GM21447 (cell line): Measurements from ENCODE around the gene MZT2B.
"Not testable (repeated sequence)": the region's sequence is repeated elsewhere in the genome, so short reads cannot be mapped to it uniquely, and the experiment has no call there.

Experiments
- ATAC-seq: cut with Tn5 transposase; IDR thresholded peaks from one replicate; pipeline ENCODE4 v1.9.1; 2021; ENCODE audit not compliant: unreplicated experiment

MZT2B gene

DNA sequence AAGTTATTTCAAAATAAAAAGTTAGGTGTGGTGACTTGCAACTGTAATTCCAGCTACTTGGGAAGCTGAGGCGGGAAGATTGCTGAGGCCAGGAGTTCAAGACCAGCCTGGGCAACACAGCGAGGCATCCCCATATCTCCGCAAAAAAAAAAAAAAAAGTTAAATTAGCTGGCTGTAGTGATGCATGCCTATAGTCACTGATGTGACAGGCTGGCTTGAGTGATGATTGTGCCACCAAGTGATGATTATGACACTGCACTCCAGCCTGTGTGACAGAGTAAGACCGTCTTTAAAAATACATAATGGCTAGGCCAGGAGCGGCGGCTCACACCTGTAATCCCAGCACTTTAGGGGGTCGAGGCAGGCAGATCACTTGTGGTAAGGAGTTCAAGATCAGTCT, 12.2 kb upstream of the MZT2B start:
- no peak for ATAC-seq

DNA sequence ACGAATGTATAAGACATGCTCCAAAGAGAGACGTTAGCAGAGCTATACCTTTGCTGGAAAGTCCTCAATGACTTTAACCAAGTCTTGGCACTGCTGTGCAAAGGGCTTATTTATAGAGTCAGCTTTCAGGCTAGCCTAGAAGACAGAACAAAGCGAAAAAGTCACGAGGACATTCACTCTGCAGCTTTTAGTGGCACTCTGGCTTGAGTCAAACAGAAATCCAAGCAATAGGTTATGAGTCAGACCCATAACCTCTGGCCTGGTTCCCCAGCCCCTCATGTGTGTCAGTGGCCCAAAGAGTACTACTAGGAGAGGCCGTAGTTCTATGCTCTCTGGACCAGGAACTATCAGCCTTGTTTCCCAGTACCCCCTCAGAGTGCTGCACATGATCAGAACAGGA, 7.2 kb upstream of the MZT2B start:
- peak; percentile 46 for ATAC-seq

DNA sequence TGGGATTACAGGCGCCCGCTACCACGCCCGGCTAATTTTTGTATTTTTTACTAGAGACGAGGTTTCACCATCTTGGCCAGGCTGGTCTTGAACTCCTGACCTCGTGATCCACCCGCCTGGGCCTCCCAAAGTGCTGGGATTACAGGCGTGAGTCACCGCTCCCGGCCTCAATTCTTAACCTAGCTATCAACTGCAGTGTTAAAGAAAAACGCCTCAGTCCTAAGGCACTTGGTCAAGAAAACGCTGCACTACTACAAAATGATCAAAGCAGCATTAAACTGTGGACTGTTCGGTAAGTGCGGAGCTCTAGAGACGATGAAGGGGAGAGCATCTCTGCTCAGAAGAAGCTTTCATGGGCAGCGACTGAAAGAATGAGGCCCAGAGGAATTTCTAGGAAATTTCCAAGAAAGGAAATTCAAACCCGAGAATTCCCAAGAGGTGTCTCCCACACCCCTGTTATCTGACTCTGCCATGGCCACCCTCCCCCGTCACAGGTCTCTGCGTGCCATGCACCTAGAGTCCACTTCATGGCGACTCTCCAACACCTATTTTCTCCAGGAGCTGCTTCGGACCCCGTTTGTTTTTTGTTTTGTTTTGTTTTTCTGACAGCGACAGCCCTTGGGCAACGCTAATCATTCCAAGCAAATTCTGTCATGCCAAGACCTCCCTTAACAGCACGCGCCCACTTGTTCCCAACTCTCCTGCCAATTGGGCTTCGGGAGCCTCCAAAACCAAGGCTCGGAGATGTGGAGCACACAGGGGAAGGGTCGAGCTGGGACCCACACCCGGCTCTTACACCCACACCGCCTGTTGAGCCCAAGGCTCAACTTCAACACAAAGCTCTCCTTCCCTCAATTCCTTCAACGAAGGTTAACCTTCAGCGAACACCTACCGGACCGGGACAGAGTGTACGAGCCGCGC, 1.4 kb upstream of the MZT2B start:
- not testable (repeated sequence) for ATAC-seq

DNA sequence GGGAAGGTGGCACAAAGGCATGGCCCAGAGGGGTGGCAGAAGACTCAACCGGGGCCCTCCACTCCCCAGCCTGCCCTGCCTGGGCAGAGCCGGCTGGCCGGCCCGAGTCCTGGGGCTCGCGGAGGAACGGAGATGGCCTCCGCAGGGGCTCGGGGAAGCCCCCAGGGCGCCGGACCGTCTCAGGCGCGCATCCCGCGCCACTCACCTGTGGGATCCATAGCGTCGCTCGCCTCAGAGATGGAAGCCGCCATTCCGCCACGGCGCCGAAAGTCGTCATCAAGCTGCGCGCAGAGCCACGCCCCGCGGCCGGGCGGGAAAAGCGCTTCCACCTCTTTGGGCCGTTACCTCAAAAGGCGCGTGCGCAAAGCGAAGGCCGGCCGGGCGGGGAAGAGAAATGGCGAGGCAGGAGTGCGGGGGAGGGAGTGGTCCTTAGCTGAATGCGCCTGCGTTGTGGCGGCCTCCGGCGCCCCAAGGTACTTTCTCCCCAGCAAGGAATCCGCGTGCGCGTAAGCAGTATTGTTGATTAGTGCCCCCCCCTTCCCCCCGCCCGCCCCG, 660 bp upstream of the MZT2B start, which contains the start of gene SMPD4:
TSS of gene SMPD4 (minus strand) at position 278 of the 555 bp plus-strand sequence. CDS start 5,010 bp downstream, outside the sequence.
- ATAC-seq: peak; percentile 66

DNA sequence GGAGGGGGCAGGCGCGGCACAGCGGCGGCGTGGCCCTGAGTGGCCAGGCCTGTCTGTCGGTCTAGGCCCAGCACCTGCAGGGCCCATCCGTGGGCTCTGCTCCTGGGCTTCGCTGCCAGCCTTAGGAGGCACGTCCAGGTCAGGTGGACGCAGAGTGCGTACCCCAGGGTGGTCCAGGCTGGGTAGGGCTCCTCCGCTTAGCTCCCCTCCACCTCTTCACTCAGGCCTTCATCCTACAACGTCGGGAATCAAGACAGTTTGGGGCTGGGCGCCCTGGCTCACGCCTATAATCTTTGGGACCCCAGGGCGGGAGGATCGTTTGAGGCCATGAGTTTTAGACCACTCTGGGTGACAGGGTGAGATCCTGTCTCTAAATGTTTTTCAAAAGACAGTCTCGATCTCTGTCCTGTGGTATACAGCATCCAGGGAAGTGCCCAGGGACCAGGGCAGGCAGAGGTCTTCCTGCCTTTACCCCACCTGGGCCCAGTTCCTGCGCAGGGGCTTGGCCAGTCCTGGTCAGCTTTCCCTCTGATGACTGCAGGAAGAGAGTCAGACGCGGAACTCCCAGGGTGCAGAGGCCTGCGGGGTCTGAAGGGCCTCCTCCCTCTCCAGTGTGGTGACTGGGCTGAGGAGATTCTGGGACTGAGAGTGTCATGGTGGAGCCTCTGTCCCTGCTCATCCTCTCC, 907 bp downstream of the MZT2B start:
- not testable (repeated sequence) for ATAC-seq

DNA sequence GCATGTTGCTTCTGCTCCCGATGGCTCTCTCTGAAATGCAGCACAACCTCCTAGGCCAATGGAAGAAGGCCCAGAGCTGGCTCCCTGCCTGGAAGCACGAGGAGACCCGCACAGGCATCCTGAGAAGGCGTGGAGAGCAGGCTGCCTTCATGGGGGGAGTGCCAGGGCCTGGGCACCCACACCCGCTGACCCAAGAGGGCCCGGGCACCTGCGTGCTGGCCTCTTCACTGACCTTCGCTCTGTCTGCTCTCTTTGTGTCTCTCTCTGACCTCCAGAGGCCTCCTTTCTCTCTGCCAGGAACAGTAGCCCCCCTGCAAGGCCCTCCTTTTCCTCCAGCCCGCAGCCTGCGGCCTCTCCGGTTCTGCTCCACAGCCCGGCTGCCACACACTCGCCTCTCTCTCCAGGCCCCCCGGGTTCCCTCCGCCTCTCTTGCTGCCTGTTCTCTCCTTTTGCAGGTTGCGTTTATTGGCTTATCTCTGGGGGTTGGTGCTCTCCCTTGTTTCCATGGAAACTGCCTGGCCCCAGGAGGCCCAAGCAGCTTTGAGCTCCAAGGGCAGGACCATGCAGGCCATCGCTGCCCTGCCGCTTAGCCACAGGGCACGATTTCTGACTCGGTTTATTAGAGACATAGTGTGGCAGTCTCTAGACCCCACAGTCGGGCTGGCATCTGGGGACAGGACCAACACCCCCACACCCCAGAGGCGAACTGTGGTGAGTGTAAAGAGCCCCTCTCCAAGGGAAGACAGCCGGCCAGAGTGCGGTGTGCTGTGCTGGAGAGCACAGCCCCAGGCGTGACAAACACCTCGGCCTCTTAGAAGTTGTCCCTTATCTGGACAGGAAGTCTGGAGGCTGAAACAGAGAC, 1.7 kb downstream of the MZT2B start:
- ATAC-seq: no peak

DNA sequence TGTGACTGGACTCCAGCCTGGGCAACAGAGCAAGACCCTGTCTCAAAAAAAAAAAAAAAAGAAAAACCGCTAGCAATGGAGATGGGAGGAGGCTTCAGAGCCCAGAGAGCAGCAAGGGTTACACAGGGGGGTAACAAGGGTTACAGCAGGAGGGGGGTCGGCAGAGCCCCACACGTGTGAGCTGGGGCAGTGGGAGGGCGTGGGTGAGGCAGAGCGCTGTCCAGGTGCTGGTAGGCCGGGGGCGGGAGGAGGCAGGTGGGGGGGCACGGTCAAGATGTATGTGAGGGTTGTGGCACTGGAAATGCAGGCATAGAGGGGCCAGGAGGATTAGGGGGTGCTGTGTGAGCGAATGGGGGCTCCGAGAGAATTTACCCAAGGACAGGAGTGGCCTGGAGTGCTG, 3.4 kb downstream of the MZT2B start:
- ATAC-seq: no peak

DNA sequence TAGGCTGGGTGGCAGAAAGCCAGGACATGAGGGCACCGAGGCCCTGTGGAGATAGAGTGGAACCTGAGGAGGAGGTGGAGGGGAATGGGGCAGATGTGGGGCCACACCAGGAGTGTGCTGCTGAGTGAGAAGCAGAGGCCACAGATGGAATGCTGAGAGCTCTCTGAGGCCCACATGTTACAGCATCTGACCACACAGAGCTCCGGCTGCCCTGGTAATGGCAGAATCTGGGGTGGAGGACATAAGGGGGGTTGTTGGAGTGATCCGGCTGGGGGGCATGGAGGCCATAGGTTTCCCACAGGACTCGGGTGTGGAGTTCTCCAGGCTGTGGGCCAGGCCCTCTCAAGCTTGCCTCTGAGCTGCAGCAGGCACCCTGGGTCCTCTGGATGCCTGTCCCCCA, 3.8 kb downstream of the MZT2B start:
- ATAC-seq: no peak

DNA sequence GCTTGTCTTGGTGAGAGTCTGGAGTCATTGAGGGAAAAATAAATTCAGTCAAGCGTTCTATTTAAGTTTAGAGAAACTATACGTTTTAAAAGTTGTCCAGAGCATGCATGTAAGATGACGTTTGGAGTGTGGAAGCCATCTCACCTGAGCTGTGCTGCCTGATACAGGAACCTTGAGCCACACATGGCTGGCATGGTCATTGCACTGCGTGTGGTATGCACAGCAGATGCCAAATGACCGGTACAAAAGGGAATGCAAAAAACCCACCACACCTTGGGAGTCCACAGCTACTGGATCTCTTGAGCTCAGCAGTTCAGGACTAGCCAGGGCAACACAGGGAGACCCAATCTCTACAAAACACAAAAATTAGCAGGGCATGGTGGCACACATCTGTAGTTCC, 4.3 kb downstream of the MZT2B start:
- no peak for ATAC-seq

DNA sequence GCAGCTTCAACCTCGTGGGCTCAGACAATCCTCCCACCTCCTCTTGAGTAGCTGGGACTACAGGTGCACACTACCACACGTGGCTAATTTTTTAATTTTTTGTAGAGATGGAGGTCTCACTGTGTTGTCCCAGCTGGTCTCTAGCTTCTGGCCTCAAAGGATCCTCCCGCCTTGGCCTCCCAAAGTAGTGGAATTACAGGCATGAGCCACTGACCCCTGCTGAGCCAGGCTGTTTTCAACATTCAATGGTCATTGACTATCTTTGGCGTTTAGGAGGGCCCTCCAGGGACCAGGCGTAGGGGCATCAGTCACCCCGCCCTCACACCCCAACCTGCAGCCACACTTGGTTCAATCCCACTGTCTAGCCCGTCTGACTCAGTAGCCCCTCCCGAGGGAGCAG, 5.2 kb downstream of the MZT2B start:
- ATAC-seq: no peak

DNA sequence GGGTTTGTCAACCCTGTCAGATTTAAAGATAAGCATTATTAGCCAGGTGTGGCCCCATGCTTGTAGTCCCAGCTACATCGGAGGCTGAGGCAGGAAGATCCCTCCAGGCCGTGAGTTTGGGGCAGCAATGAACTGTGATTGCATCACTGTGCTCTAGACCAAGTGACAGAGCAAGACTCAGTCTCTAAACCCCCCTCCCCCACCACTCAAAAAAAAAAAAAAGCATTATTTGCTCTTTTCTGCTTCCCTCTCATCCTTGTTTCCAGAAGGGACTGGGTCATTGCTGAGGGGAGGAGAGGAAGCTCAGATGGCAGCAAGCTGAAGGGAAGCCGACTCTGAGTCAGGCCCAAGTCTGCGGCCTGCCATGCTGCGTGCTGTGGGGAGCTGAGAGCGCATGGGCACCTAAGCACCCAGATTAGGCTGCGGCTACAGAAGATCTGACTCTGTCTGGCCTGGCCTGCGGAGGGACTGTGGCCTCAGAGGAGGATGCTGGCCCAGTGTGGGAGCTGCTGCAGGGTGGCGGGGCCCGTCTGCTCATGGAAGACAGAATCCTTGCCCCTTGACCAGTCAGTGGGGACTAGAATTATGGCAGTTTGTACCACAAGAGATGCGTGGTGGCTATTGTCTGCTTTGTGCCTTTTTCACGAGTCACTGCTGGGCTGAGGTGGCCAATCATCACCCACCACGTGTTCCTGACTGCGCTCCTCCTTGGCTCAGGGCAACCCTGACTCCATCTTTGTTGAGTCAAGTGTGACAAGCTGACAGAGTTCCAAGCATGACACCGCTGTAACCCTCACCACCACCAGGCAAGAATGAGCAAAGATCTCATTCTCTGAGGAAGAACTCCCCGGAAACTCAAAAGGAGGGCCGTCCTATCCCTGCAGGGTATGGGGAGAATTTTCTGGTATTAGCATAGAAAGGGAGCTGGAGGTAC, 6.1 kb downstream of the MZT2B start:
- not testable (repeated sequence) for ATAC-seq

DNA sequence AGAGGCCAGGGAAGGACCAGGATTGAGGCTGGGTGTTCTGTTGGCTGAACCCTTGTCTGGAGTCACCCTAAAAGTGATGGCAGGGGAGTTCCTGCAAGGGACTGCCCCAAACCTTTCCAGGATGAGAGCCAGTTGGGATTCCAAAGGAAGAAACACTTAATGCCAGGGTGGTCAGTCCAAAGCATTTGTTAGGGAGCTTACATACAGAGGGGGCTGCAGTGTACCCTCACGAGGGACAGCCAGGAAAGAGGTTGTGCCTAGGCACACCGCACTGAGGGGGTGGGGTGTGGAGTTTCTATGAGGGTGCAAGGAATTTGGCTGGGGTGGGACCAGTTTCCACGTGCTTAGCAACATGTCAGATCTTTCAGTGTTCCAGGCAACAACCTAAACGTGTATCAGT, 6.9 kb downstream of the MZT2B start:
- ATAC-seq: not testable (repeated sequence)

DNA sequence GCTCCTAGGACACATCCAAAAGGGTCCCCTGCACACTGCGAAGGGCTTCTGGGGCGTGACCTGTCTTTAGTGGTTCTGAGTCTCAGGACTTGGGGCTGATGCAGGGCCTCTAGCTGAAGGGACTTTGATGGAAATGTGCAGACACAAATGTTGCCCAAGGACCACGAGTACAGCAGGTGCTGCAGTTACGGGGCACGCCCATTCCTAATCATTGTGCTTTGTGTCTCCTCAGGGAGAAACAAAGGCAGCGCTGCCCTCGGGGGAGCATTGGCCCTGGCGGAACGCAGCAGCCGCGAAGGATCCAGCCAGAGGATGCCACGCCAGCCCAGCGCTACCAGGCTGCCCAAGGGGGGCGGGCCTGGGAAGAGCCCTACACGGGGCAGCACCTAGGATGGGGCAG, 8.2 kb downstream of the MZT2B start:
- no peak for ATAC-seq

DNA sequence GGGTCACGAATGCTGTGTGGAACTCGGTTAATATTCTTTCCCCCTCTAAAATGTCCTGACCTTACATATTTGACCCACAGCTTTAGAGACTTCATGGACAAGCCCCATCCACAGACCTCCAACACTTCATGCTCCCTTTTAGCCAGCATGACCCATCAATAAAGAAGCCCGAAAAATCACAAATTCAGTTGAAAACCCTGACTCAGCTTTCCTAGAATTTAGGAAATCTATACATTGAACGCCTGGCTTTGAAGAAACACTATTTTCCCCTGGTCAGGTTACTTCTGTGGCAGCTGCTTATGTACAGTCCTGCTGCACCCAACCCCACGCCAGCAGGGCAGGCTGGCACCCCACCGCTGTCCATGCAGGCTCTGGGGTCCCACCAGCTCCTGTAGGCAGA, 9.3 kb downstream of the MZT2B start:
- not testable (repeated sequence) for ATAC-seq

DNA sequence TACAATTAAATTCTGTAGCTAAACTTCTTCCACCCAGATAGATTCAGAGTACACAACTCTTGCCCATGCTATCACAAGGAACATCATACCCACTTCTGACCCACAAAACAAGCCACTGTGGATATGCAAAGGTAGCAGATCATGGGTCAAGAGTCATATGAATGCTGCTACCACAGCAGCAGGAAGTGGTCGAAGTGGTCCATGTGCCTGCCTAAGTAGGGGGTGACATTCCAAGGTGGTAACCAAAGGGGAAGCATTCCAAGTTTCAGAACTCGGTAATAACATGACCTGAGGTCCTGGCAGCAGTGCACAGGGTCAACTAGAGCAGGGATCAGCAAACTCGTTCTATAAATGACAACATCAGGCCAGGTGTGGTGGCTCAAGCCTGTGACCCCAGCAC, 10.4 kb downstream of the MZT2B start:
- ATAC-seq: not testable (repeated sequence)

DNA sequence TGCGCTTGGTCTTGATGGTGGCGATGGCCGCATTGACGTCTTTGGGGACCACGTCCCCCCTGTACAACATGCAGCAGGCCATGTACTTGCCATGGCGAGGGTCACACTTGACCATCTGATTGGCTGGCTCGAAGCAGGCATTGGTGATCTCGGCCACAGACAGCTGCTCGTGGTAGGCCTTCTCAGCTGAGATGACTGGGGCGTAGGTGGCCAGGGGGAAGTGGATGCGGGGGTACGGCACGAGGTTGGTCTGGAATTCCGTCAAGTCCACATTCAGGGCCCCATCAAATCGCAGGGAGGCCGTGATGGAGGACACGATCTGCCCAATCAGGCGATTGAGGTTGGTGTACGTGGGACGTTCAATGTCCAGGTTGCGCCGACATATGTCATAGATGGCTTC, 11.8 kb downstream of the MZT2B start:
- not testable (repeated sequence) for ATAC-seq

DNA sequence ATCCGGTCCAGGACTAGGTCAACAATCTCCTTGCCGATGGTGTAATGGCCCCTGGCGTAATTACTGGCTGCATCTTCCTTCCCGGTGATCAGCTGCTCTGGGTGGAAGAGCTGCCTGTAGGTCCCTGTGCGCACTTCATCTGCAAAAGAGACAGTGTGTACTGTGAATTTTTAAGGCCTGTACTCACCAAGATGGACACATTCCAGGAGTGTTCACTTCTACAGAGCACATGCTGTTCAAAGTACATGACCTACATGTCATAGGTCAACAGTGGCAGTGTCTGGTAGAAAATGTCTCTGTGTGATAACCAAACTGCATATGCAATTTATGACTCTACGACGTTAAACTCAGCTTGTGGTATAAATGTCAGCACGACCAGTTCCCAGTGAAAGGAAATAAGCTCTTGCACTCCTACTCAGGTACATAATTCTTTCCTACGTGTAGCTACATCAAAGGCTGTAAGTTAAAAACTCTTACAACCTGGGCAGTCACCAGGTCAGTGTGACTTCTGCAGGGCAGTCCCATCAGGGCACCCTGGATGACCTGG, 13.1 kb downstream of the MZT2B start:
- not testable (repeated sequence) for ATAC-seq

DNA sequence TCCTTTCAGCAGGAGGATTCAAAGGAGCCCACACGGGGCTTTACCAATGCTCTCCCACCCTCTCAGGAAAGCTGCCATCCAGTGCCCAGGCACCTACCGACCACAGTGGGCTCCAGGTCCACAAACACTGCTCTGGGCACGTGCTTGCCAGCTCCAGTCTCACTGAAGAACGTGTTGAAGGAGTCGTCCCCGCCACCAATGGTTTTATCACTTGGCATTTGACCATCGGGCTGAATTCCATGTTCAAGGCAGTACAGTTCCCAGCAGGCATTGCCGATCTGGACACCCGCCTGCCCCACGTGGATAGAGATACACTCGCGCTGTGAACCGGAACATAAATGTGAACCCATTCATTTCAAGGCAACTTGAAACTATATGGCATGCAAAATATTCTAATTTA, 14.0 kb downstream of the MZT2B start:
- not testable (repeated sequence) for ATAC-seq

DNA sequence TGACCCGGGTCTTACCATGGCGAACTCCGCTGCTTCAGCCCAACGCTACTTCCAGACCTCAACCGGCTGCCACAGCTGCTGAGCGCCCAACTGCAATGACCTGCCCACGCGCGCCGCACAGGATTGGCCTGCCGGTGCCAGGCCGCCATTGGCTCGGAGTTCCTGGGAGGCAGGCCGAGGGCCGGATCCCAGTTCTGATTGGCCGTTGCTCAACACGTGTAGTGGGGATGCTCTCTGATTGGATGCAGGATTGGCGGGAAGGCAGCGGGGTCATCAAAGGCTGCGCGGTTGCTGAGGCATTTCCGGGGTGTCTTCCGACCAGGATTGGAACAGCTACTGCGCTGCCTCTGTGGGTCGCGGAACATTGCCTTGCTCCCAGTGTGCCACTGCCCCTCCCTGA, 16.3 kb downstream of the MZT2B start, which contains the start of gene TUBA3E:
TSS of gene TUBA3E (minus strand) at position 97 of the 400 bp plus-strand sequence. CDS start at position 18, 79 bp downstream.
- ATAC-seq: no peak
